ENCODE results near the gene POLR2A.
A peak's percentile ranks its signal among the peaks of the same experiment; 100 is the strongest.
"Not testable (repeated sequence)": the region's sequence is repeated elsewhere in the genome, so short reads cannot be mapped to it uniquely, and the experiment has no call there.

POLR2A gene

GRCh38 chr17:7459961-7460545 lies 24.1 kb upstream of the POLR2A start:
- no peak for DNase-seq

- no peak for DNase-seq
These were observed 23.1 kb upstream of the POLR2A start for GRCh38 chr17:7460850-7461660.

DNA sequence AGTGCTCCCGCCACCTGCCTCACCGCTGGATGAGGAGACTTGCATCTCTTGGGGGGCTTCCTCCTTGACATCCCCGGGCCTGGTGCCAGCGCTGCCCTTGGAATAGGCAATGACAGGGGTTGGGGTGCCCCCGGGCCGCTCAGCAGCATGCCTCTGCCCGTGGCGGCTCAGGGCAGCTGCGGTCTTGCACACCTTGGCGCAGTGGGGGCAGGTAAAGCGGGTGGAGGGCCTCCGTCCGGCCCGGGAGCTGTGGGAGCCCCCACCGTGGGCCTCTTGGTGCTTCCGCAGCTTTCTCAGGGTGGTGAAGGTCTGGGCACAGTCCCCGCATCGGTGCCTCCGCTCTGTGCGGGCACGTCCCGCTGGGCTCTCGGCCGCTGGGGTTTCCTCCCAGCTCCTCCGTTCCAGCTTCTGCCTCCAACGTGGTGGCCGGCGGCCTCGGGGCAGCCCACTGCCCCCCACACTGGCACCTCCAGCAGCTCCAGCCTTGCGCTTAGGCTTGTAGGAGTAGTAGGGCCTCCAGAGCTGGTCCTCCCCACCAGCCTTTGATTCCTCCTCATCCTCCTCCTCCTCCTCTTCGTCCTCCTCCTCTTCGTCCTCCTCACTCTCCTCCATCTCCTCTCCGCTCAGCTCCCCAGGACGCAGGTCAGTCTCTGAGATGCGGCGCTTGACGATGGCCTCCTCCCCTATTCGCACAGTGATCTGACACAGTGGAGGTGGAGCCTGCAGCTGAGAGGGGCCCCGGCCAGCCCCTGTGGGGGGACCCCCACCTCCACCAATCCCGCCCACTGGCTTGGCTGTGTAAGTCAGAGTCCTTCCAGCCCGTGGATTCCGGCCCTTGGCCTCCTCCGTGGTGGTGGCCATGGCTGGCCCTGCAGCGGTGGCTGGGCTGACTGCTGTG lies 21.4 kb upstream of the POLR2A start:
- DNase-seq: no peak

DNA sequence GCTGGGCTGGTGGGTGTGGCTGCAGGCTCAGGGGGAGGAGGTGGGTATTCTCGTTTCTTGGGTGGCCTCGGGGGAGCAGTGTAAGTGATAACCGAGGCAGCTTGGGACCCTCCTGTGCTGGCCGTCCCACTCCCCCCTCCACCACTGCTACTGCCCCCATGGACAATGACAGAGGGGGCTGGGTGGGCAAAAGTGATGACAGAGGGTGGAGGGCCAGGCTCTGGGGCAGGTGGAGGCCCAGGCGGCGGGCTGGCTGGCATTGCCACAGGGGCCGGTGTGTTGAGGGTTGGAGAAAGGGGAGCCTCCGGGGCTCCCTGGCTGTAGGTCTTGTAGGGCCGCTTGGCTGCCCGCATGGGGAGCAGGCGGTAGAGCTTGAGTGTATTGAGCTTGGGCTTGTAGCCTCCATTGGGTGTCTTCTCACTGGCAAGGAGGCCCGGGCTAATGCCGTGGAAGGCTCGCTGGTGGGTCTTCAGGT lies 20.8 kb upstream of the POLR2A start:
- DNase-seq: no peak

GRCh38 chr17:7464081-7464480 lies 20.1 kb upstream of the POLR2A start:
- no peak for DNase-seq

DNA sequence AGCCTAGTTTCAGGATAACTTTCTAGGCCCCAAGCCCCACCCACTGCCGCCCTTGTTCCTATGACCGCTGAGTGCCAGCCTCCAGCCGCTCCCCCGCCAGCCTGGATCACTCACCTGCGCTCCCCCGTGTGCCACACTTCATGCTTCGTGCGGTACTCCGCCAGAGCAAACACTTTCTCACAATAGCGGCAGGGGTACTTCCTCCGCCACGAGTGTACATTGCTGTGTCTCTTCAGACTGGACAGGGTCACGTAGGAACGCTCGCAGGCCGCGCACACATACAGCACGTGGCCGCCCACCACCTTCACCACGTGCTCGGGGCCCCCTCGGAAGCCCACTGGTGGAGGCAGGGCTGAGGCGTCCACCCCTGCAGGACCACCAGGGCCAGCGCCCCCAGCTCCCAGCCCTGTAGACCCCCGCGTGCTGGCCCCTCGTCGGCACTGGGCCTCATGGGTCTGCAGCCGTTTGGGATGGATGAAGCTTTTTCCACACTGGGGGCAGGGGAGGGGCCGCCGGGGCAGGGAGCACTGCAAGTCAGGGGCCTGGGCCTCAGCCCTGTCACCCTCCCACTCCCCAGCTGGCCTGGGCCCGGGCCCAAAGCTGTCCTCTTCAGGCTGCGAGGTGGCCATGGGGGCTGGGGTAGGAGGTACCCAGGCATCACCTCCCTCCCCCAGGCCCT lies 18.4 kb upstream of the POLR2A start:
- no peak for DNase-seq

GRCh38 chr17:7466318-7466638 lies 17.9 kb upstream of the POLR2A start:
- DNase-seq: no peak

DNA sequence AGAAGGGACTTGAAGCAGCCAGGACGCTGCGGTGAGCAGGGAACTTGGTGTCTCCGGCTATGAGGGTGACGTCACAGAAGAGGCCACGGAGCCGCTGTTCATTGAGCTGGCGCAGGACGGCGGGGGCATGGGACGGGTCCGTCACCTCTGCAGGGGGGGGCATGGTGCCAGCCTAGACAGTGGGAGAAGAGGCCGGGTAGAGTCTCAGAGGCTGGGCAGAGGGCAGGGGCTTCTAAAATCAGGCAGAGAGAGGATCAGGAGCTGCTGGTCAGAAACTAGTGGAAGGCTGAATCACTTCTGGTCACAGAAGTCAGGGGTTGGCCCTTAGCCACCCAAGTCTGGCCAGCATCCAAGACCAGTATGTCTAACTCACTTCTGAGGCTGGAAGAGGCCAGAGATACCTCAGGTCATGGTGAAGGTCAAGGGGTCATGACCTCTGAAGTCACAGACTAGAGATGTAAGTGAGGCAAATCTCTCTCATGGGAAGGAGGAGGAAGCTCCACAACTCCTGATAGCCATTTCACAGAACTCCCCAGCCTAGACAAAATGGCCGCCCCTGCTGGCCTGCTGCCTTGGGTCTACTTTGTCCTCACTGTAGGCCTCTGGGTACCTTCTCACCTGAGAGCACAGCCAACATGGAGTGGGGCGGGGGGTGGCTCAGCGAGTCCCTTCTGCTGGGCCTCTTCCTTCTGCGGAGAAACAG lies 17.4 kb upstream of the POLR2A start:
- peak in 9 of 56 donors; percentile 7 to 78 (median 36) for DNase-seq

GRCh38 chr17:7467498-7467897 lies 16.7 kb upstream of the POLR2A start:
- no peak for DNase-seq

DNA sequence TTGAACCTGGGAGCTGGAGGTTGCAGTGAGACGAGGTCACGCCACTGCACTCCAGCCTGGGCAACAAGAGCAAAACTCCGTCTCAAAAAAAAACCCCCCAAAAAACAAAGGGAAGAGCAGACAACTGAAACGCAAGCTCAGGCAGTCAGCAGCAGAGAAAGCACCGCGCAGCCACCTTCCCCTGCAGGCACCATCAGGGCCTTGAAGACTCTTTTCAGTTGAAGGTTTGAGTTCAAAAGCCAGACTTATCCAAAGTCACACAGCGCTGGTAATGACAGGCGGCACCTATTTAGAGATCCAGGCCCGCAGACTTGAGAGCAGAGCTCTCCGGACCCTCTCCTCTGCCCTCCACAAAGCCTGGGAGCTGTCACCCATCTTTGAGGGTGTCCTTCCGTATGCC lies 15.9 kb upstream of the POLR2A start:
- no peak for DNase-seq

GRCh38 chr17:7468804-7469389 lies 15.3 kb upstream of the POLR2A start:
- DNase-seq: no peak

GRCh38 chr17:7469843-7470242 lies 14.3 kb upstream of the POLR2A start:
- DNase-seq: not testable (repeated sequence)

- not testable (repeated sequence) for DNase-seq
These were observed 13.7 kb upstream of the POLR2A start for GRCh38 chr17:7470457-7470973.

DNA sequence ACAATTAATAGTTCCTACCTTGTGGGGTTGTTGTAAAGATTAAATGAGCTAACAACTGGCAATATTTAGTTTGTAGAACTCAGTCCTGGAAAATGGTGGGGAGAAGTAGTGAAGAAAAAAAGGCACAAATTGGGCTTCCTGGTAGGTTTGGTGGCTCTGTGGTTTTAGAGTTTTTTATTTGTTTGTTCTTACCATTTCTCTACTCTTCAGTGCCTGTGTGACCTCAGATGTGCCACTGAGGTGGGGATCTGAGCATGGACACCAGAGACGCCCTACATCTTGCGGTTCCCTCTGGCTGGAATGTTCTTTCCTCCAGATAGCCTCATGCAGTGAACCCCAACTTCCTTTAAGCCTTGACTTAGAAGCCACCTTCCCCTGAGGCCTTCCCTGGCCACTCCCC lies 12.4 kb upstream of the POLR2A start:
- DNase-seq: no peak

DNA sequence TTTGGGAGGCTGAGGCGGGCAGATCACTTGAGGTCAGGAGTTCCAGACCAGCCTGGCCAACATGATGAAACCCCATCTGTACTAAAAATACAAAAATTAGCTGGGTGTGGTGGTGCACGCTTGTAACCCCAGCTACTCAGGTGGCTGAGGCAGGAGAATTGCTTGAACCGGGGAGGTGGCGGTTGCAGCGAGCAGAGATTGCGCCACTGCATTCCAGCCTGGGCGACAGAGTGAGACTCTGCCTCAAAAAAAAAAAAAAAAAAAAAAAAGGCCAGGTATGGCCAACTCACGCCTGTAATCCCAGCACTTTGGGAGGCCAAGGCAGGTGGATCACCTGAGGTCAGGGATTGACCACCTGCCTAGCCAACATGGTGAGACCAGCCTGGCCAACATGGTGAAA lies 9.4 kb upstream of the POLR2A start:
- DNase-seq: not testable (repeated sequence)

GRCh38 chr17:7475764-7476422 lies 8.3 kb upstream of the POLR2A start:
- no peak for DNase-seq

GRCh38 chr17:7476494-7476893 lies 7.7 kb upstream of the POLR2A start:
- DNase-seq: no peak

- no peak for DNase-seq
These were observed 7.2 kb upstream of the POLR2A start for GRCh38 chr17:7476951-7477350.
